DMS153 (cell line): ENCODE measurements around the gene NRP1.
A peak's percentile ranks its signal among the peaks of the same experiment; 100 is the strongest.

Source experiments
- DNase-seq: peaks from one replicate; lab custom pipeline; 2025; lab: John Stamatoyannopoulos, UW

The NRP1 gene

DNA sequence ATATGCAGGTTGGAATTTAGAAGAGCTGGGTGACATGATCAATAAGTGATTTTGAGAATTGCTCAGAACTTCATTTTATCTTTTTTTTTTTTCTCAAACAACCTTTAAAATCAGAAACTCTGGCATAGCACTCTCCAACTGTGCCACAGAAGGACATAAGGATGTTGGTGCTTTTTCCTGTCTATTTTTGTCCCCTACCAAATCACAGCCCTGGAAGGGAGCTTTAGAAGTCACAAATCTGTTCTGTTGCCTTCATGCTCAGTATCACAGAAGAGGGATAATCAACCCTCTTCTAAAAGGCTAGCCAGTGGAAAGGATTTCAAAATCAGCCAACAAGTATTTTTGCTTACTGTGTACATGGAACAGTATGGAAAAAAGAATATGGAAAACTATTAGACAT, 14.8 kb upstream of the NRP1 start:
- DNase-seq, result no peak

DNA sequence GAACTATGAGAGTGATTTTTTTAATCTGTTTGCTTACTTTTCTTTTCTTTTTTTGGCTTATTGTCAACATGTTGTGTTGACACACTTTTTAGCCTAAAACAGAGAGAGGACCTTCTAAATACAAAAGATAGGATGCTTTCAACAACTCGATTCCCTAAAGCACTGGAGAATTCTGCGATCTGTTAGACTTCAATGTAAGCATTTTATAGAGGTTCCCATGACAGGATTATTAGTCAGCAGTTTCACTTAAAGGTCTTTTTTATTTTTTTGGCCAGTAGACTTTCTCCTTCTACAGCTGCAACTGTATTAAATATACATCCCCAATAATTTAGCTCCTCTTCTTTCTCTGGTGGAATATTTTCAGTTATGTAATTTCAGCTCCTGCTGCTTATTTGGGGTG, 12.7 kb upstream of the NRP1 start:
- DNase-seq, result no peak

DNA sequence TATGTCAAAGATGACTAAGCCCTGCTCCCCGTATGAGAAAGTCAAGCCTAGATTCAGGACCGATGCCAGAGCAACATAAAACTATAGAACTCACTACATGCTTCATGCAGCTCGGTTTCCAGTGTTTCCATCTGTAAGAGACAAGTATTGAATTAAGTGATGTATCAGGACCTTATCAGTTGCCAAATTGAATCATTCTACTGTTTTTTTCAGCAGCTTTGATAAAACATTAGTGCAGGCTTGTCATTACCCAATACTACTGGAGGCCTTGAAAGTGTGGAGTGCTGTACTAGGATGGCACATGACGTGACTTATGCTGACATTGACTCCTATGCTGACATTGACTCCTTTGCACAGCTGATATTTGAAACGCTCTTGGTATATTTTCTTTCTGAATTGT, 10.8 kb upstream of the NRP1 start:
- no peak for DNase-seq

DNA sequence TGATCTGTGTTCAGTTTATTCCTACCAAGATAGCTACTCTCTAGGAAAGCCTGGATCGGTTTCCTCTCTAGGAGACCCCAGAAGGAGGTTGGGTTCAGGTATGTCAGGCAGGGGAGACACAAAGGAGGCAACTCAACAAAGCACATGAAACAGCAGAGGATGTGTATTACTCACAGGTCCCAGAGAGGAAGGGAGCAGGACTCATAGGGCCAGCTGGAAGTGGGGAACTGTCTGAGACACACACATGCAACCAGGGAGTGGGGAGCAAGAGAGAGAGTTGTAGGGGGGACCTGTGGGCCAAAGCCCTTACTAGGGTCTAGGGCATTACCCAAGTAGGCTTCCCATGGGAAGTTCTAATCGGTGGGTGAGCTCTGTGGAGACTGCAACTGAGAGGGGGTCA, 10.2 kb upstream of the NRP1 start:
- DNase-seq, result no peak

DNA sequence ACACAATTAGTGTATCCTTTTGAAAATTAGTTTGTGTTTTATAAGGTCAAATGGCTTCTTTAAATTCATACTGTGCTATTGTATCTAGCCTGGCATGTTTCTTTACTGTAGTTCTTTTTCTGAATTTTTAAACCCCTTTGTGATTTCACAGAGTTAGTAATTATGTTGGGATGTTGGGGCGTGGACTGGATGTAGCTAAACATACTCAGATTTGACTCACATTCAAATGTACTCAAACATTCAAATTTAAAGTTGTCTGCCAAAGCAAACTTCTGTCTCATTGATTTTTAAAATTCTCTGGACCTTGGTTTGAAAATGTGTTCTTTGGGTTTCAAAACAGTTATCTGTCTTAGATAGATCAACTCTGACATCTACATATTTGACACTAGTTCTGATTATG, 7.2 kb upstream of the NRP1 start:
- no peak for DNase-seq

DNA sequence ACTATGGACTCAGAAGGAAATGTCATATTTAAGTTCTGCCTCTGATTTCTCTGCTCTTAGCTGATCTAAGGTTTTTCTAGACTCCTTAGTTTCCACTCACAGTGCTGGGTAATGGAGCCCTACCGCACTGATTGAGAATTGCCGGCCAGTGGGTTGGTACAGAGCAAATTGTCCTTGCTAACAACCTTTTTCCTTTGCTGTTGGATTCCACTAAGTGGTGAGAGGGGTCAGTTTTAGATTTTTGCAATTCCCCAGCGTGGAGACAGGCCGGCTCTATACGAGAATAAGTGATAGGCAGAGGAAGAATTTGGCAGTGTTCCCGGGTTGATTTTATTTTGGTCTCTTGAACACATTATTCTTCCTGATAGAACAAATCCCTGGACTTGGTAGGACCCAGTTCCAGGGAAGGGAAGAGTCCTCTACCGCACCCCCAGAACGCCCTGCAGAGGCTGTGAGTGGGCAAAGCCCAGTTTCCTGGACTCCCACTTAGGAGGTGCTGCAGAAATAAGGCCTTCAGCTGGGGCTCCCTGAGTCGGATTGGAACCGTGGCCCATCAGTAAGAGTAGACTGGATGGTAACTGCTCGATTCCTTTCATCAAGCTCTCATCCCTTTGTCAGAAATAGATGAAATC, 3.0 kb upstream of the NRP1 start:
- DNase-seq, result no peak

DNA sequence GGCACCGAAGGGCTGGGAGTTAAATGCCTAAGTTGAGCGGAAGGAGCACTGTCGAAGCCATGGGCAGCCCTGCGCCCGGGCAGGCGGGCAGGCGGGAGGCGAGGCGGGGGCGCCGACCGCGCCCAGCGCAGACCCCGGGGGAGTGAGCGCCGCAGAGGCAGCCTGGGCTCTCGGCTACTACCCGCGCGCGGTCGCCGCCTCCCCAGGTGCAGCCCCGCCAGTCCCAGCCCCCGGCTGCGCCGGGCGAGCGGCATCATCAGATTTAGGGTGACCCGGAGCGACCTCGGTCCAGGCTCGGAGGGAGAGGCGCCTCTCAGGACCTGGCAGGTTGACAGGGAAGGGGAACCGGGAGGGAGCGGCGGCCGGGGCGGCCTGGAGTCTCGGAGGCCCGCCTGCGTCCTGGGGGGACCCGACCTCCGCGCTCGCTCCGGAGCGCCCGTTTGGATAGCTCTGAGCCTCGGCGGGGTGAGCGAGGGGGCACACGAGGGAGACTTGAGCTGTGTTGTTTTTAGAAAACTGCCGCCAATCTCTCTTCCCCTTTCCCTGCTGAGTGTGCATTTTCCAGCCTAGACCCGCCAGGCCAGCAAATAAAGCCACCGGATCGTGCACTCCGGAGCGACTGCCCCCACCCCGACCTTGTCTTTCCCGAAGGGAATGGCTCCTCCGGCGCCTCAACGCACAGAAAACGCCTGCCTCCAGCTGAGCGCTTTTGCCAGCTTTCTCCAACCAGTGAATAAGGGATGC, 2.3 kb upstream of the NRP1 start:
- no peak for DNase-seq

DNA sequence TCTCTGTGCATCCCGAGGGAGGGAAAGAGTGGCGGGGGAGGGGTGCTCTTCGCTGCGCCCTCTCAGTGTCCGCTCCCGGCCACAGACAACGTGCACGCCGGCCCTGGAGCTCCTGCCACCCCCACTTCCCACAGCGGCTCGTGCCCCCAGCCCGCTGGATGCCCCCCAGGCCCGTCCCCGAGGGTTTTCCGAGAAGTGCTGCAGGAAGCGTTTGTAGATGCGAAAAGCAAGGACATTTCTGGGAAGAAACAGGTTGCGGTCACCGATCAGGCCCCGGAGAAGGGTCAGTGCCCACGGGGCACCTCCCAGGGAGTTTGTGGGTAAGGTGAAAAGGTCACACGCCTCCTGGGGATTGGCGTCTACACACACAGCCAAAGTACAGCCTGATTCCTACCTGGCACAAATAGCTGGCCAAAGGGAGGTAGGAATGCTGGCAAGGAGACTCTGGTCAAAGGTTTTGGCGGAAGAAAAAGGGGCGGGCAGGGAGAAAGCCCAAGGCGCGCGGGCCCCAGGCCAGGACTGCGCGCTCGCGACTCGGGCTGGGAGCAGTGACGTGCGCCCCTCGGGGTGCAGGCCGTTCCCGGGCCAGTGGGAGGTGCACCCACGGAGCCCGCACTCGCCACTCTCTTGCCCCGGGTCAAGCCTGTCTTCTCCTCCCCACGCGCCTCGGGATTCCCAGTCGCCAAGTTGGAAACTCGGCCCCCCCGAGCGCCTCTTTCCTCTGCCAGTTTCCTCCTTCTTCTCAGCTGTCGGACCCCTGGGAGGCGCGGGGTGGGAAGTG, 1.5 kb upstream of the NRP1 start:
- no peak for DNase-seq

DNA sequence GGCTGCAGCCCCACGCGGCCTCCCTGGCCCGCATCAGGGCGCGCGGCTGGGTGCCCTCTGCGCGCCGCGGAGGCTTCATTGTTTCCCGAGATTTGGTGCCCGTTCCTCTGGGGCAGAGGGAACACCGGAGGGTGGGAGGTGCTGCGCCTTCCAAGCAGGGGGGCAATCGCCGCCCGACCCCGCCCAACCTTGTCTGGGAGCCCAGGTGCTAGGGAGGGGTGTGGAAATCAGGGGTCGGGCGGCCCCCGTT, 1.0 kb upstream of the NRP1 start:
- no peak for DNase-seq

DNA sequence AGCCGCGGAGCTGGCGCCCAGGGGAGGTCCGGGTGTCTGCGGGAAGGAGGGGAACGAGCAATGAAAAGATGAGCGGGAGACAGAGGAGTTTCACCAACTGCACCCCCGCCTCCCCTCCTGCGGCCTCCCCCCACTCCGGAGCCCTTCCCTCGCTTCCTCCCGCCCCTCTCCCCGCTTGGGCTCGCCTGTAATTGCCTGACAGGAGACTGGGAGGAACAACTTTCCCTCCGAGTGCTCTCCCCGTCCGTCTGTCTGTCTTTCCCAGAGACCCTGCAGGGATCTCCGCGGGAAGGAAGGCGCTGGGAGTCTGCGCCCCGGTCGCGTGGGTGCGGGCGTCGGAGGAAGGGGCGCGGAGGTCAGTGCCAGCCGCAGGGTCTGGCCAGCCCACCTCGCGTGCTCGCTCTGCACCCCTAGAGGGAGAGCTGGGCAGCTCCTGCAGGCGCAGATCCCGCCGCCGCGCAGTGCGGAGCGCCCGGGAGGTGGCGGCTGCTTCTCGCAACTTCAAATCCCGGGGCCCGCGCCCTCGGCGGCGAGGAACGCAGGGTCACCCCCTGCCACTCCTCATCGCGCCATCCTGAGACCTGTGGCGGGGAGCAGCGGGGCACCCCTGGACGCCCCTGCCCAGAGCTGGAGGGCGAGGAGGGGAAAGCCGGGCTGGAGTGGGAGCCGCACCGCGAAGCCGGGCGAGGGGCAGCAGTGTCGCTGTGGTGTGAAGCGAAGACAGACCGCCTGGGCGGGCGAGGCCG, 511 bp upstream of the NRP1 start:
- peak; percentile 5 for DNase-seq

DNA sequence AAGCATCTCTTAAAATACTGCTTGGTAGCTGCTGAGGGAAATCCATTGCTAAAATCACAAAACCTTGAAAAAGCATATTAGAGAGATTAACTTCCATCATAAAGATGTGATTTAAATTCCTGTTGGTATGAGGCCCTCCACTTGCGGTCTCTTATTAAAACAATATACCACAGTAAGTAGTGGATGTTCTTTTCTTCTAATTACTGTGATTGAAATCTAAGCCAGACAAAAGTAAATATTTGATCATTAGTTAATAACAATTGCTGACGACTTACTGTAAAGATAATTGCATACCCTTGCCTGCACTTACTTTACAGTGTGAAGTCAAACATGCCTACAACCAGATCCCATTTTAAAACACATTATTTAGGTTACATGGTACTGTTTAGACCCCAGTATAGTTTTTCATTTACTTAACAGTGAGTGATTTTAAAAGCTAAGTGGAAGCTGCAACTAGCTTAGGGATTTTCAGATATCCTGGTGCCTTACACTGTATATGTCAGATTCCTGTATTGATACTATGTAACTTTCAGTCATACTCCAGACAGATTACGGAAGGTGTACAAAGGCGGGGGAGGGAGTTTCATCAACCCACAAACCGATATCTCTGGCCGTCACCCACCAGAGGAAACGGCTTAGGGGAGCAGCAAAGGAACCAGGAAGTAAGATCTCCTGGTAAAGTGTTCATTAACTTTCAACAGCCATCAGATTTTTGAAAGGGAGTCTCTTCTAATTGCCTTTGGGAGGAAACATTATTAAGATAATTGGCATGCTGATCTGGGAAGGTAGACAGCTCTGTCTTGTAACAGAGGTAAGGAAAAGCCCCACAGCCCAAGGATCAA, 986 bp downstream of the NRP1 start:
- DNase-seq, result no peak

DNA sequence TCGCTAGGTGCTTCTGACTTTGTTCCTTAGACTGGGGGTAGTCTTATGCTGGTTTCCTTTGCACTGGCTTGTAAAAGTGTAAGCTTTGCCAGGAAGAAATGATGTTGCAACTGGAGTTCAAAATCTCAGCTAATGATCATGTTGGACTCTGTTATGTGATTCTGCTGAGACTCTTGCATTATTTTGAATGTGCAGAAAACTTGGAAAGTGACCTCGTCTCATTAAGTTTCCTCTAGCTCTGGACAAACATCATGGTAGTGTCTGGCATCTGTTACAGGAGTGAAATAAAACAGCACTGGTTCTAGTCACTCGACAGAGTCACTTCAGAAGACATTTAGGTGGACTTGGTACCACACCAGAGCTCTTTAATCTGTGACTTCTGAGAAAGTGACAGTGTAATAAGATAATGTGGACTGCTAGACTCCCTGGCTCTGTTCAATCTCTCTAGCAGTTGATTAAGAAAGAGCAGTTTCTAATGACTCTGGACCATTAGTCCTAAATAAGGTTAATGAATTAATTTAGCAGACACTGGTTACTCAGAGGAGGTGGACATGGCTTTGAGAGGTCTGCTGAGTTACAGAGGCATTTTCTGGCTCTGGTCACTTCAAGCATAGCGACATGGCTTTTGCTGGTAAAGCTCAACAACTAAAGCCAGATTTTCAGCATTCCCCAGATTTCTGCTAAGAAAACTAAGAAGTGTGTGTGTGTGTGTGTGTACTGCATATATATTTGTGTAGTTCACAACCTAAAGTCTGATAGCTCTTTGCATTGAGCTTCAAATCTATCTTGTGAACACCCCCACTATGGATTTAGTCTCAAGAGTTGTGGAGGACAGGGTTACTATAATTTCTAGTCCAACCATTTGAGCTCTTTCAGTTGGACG, 2.0 kb downstream of the NRP1 start:
- no peak for DNase-seq

DNA sequence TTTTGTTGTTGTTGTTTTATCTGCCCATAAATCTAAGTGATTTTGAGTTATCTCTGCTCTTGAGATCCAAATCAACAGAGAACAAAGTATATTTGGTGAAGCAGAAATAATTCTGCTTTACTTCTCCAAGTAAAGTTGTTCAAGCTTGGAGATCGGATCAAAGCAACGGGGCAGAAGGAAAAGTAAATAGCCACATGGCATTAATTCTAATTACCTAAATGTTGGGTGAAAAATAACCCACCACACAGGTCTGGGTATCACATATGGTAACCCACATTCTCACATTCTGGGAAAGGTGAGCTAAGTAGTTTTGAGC, 3.1 kb downstream of the NRP1 start:
- no peak for DNase-seq

DNA sequence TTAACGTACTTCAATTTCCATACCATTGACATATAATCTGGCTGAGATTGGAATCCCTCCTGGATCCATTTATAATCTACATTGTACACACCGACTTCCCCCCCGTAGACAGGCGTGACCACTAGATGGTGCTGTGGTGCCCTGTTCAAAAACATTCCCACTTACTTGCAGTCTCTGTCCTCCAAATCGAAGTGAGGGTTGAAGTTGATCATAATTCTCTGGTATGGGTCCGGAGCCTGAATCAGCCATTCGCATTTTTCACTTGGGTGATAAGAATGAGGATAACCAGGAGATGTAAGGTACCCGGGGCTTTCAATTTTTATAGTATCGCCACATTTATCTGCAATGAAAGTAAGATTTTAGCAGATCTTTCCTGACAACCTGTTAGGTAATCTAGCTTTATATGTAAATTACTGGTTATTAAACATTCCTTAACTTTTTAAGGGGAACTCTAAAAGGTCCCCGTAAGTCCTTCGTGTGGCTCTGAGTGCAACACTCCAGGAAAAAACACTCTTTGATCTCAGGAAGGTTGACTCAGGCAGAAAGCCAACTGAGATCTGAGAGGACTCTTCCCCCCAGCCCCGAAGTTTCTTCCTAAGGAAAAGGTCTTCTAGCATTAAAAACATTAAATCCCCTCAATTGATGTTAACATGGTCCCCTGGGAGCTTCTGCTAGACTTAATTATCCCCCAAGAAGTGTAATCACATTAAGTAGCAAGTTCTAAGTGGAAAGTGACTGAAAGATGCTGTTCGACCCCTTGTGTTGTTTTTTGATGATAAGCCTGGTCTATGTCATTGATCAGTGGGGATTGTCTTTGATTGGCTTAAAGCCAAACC, 3.7 kb downstream of the NRP1 start:
- DNase-seq, result peak; percentile 3

DNA sequence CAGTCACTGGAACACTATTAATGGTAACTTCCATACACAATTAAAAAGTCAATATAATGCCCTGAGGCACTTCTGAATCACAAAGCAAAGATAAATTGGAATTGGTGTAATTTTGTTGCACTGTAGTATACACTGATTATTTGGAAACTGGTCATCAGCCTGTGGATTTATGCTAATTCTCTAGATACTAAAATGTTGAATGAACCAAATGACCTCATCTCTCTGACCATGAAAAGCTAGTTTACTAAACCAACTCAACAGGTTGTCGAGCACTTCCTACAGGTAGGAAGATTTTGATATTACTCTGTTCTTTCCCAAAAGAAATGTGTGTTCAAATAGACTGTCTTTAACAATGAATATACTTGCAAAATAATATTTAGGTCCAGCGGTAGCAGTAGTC, 5.3 kb downstream of the NRP1 start:
- DNase-seq, result no peak

DNA sequence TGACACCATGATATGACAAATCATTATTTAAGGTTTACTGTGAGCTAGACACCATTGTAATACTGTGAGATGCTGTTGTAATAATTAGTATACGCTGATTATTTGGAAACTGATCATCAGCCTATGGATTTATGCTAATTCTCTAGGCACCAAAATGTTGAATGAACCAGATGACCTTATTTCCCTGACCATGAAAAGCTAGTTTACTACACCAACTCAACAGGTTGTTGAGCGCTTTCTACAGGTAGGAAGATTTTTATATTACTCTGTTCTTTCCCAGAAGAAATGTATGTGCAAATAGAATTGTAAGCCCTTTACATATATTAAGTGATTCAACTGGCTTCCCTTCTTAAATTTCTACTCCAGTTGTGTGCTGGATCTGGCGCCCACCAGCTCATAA, 6.2 kb downstream of the NRP1 start:
- DNase-seq, result no peak

DNA sequence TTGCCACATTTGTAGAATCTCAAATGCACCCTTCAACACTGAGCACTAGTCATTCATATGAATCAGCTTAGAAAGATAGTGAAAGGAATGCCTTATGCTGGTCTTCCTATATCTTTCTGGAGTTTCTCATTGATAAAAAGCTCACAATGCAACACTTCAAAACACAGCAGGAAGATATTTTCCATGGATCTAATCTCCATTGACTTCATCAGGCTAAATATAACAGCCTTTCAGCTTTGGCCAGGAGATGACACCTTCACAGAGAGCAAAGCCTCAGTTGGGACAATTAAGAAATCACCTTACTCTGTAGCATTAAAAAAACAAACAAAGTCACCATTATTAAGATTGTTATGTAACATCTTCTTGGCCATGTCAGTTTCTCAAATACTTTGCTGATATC, 6.7 kb downstream of the NRP1 start:
- no peak for DNase-seq

DNA sequence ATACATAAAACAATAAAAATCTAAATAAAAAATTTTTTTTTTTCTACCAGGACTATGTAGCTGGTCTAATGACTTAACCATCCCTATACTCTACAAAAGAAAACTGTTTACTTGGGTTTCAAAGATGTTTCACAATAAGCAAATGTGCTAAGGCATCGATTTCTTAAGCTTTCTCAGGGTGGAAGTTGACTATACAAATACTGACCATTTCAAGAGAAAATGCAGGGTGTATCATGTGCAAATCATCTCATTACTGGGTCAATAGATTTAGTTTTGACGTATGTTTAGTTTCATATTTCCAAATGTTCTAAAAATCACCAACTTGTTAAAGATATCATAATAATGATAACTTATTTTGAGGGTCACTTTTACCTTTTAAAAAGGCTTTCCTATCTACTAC, 7.5 kb downstream of the NRP1 start:
- DNase-seq, result no peak

DNA sequence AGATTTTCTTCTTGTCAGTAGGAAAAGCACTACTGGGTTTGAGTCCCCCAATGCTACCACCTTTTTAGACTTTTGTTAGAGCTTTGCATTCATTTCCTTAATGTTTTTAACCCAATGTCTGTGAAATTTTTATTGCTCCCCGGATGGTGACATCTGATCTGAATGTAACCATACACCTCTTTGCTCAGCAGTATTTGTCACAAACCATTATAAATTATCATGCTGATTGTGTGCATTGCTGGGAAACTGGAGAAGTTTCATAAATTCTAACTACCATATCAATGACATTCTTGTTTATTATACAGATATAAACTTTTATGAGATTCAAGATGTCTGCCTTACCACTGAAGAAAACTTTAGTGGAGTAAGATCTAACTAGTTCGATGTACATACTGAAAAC, 8.5 kb downstream of the NRP1 start:
- no peak for DNase-seq

DNA sequence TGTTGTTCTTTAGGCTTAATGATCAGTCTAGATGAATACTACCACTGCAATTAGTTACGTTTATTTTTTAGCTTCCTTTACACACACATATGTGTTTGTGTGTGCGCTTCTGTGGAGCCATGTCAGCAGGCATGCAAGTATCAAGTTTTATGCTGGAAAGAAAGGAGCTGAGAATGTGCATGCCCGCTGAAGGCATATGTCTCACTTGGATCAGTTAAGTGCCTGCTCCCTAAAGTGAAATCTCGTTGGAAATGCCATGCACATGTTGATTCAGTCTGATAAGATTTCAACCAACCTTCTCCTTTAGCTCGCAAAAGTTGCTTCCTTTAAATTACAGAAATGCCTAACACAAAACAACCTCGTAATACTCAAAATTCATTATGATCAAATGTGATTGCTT, 10.7 kb downstream of the NRP1 start:
- DNase-seq, result no peak
